ENCODE data around the gene CCND2. TPM values are rescaled to one million over a fixed set of nuclear protein-coding genes. Genes with fewer than 3 reads are reported as not detected.

The CCND2 gene
- total and polyA plus RNA-seq, 9 of the 15 experiments (the other 6 are each of a cell fraction or from before 2014, with no cell fraction given) = 13.6 to 99.3 (median 39.6) TPM

DNA sequence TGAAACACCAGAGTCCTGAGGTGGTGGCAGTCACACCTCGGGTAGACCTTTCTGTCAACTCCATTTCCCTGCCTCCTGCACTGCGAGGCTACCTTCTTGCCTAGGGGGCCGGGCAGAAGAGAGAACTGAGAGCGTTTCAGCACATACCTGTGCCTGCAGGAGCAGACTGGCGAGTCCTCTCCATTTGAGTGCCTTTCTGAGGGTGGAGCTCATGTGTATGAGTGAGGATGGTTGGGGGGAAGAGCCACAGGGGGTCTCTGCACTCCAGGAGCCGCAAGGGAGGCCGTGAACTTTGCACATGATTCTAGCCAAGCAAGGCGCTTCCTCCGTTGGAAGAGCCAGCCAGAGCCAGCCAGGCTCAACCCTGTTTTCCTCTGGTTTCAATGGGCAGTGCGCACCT lies 31.0 kb upstream of the CCND2 start:
- Histone ChIP-seq H3K4me3 (no peak overlapping the region), H3K9me1 (ENCODE audit: control insufficient read depth, insufficient read depth, low read length) (no peaks in the 10 kb centered on the region), H4K20me1 (replicated peaks; ENCODE audit: control insufficient read depth, insufficient read depth, low read length) (no peaks in the 10 kb centered on the region), H3K9me3 (replicated peaks; ENCODE audit: control insufficient read depth, insufficient read depth, low read depth, low read length) (no peaks in the 10 kb centered on the region), H3K79me2 (ENCODE audit: control insufficient read depth, insufficient read depth, low read length) (no peaks in the 10 kb centered on the region), H3K36me3 (ENCODE audit: control insufficient read depth, insufficient read depth, low read length) (no peaks in the 10 kb centered on the region), H3K4me2 (ENCODE audit: insufficient read depth, low read length) (no peak overlapping the region), H3K27me3 (ENCODE audit: control insufficient read depth in 2 of 2, insufficient read depth in 2 of 2, low read length in 2 of 2) (peaks cover 9 to 48% of the 10 kb centered on the region in 2 experiments; a peak in 4 of 5 replicates), H2AFZ (ENCODE audit: low read depth, low read length) (no peak overlapping the region), H3K27ac (ENCODE audit: extremely low read depth, low read depth, low read length) (no peak overlapping the region), H3K4me1 (replicated peaks in 1 of 2; ENCODE audit: control insufficient read depth in 2 of 2, insufficient read depth in 2 of 2, low read length in 2 of 2) (peaks cover 0 to 4% of the 10 kb centered on the region in 2 experiments; a peak in 1 of 5 replicates), H3K9ac (ENCODE audit: insufficient read depth in 1 of 2, low read depth in 2 of 2, low read length in 2 of 2) (no peak overlapping the region)
- FAIRE-seq (no peak), DNase-seq (ENCODE audit: extremely low read depth in 1 of 4, low spot score in 3 of 4) (no peak), ATAC-seq (no peak)
- CTCF ChIA-PET (ENCODE audit: low intra/inter-chr PET ratio) = no interaction called here
- TF ChIP-seq EWSR1 (IDR thresholded peaks at IDR 0.05; ENCODE audit: borderline replicate concordance, low read depth, partially characterized antibody) (no peak), ZNF699 (CRISPR knock-in tag; IDR thresholded peaks at IDR 0.05; ENCODE audit: insufficient replicate concordance) (no peak), KDM5B (IDR thresholded peaks at IDR 0.05; ENCODE audit: insufficient replicate concordance, low read depth, low read length) (no peak), SNAPC5 (CRISPR knock-in tag; IDR thresholded peaks at IDR 0.05) (no peak), ZNF639 (CRISPR knock-in tag; conservative IDR thresholded peaks at IDR 0.05 in 1 of 2, IDR thresholded peaks at IDR 0.05 in 1 of 2) (no peak), CC2D1A (IDR thresholded peaks at IDR 0.05) (no peak)
- TF ChIP-seq, protein P1, sequence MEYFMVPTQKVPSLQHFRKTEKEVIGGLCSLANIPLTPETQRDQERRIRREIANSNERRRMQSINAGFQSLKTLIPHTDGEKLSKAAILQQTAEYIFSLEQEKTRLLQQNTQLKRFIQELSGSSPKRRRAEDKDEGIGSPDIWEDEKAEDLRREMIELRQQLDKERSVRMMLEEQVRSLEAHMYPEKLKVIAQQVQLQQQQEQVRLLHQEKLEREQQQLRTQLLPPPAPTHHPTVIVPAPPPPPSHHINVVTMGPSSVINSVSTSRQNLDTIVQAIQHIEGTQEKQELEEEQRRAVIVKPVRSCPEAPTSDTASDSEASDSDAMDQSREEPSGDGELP (CRISPR knock-in tag; IDR thresholded peaks at IDR 0.05; ENCODE audit: borderline replicate concordance) = no peak
- BruUV-seq (replicated peaks) = no TSS peak
- 2% methylated on average over 9 of the region's 10 CpGs for WGBS (ENCODE audit: insufficient coverage, low coverage, missing lambda C conversion rate)
- POLR2A ChIA-PET = no interaction called here
- intact Hi-C loops (cut with micrococcal nuclease) (no loop called here), in situ Hi-C loops (cut with MboI) (no loop called here)

Measured in K562 (cell line).